Coronary artery (tissue), 2 donors: ENCODE results near the gene MRPS34.

ENCODE experiments used
- DNase-seq: peaks from one replicate; pipeline ENCODE4 v3.0.0-alpha.2; 2017; ENCODE audit warnings: low spot score
- H3K27ac ChIP-seq, 2 donors: fragments of 200-600 bp; sonication (generic); one replicate each; pipeline ENCODE4 v1.5.1; 2016 to 2019
- H3K4me3 ChIP-seq: fragments of 200-600 bp; sonication (generic); 2 replicates; pipeline ENCODE4 v1.5.1; 2016; ENCODE audit warnings: mild to moderate bottlenecking, moderate library complexity
- CTCF ChIP-seq: fragments of 200-600 bp; sonication (generic); IDR thresholded peaks from one replicate; pipeline ENCODE4 v1.5.1; 2019; ENCODE audit warnings: antibody characterized with exemption

MRPS34 gene

GRCh38 chr16:1731073-1731472, 41.9 kb downstream of the MRPS34 start:
- TF ChIP-seq CTCF: no peak
- DNase-seq: no peak
- no peak overlapping the region for H3K4me3 ChIP-seq
- H3K27ac ChIP-seq: no peak overlapping the region

- TF ChIP-seq CTCF: no peak
- Histone ChIP-seq H3K27ac (no peak overlapping the region), H3K4me3 (no peak overlapping the region)
- no peak for DNase-seq
Observed at GRCh38 chr16:1729445-1729844, 43.5 kb downstream of the MRPS34 start.

GRCh38 chr16:1729026-1729425, 43.9 kb downstream of the MRPS34 start:
- TF ChIP-seq CTCF: no peak
- Histone ChIP-seq H3K27ac (no peak overlapping the region), H3K4me3 (no peak overlapping the region)
- no peak for DNase-seq

- Histone ChIP-seq H3K4me3 (no peak overlapping the region), H3K27ac (no peak overlapping the region)
- DNase-seq: no peak
- no peak for TF ChIP-seq CTCF
Observed at GRCh38 chr16:1727651-1728624, 45.0 kb downstream of the MRPS34 start.

GRCh38 chr16:1726661-1727502, 46.1 kb downstream of the MRPS34 start:
- TF ChIP-seq CTCF: no peak
- H3K27ac ChIP-seq: no peak overlapping the region
- H3K4me3 ChIP-seq: no peak overlapping the region
- DNase-seq: no peak

- no peak for TF ChIP-seq CTCF
- Histone ChIP-seq H3K4me3 (no peak overlapping the region), H3K27ac (no peak overlapping the region)
- DNase-seq: no peak
Observed at GRCh38 chr16:1724491-1724890, 48.4 kb downstream of the MRPS34 start.
